GM06990 (cell line): ENCODE measurements around the gene SLC16A13.

Source experiments
- DNase-seq: peaks from one replicate; pipeline ENCODE4 v3.0.0-alpha.2; 2011; ENCODE audit not compliant: insufficient read length; ENCODE audit errors: extremely low read depth
- H3K27me3 ChIP-seq: replicated peaks from 2 replicates; pipeline ENCODE4 v1.6.0; 2011; ENCODE audit warnings: low read length; ENCODE audit not compliant: control insufficient read depth, insufficient read depth
- H3K36me3 ChIP-seq: 2 replicates; pipeline ENCODE4 v1.5.1; 2011; ENCODE audit warnings: low read length; ENCODE audit not compliant: control insufficient read depth, insufficient read depth
- H3K4me3 ChIP-seq: replicated peaks from 2 replicates; pipeline ENCODE4 v1.5.1; 2011; ENCODE audit warnings: low read depth, mild to moderate bottlenecking, control low read depth, low read length
- CTCF ChIP-seq: IDR thresholded peaks from 2 replicates; pipeline ENCODE4 v1.5.1; 2011; ENCODE audit warnings: low read length, control low read depth, mild to moderate bottlenecking, inconsistent platforms; ENCODE audit not compliant: insufficient read depth, poor library complexity, severe bottlenecking

Gene SLC16A13

GRCh38 chr17:7074931-7075330 is 39.1 kb downstream of the SLC16A13 start:
- Histone ChIP-seq H3K4me3 (no peak overlapping the region), H3K27me3 (no peaks in the 10 kb centered on the region; the same call in 1 of the 2 replicates), H3K36me3 (no peaks in the 10 kb centered on the region)
- no peak for TF ChIP-seq CTCF
- DNase-seq: no peak

- Histone ChIP-seq H3K4me3 (no peak overlapping the region), H3K27me3 (no peaks in the 10 kb centered on the region), H3K36me3 (no peaks in the 10 kb centered on the region)
- no peak for DNase-seq
- TF ChIP-seq CTCF: no peak
These were observed 42.2 kb downstream of the SLC16A13 start for GRCh38 chr17:7077911-7078546.

- TF ChIP-seq CTCF: no peak
- no peak for DNase-seq
- H3K4me3 ChIP-seq: no peak overlapping the region
- no peaks in the 10 kb centered on the region for H3K36me3 ChIP-seq
- H3K27me3 ChIP-seq: no peaks in the 10 kb centered on the region; the same call in 1 of the 2 replicates
These were observed 42.9 kb downstream of the SLC16A13 start for GRCh38 chr17:7078711-7079110.

GRCh38 chr17:7079581-7080455 is 44.0 kb downstream of the SLC16A13 start, which contains the start of gene CLEC10A:
CLEC10A (minus strand) TSS chr17:7080251; CDS start chr17:7078812, 1,439 bp downstream.
- no peak for TF ChIP-seq CTCF
- H3K4me3 ChIP-seq: no peak within 1 kb of the TSS
- no peaks in the 10 kb centered on the region; the same call in 1 of the 2 replicates for H3K27me3 ChIP-seq
- no peak for DNase-seq
- no peaks in the 10 kb centered on the region for H3K36me3 ChIP-seq

GRCh38 chr17:7080456-7081041 is 44.7 kb downstream of the SLC16A13 start:
- H3K4me3 ChIP-seq: no peak overlapping the region
- TF ChIP-seq CTCF: no peak
- no peak for DNase-seq
- no peaks in the 10 kb centered on the region; the same call in 1 of the 2 replicates for H3K27me3 ChIP-seq
- no peaks in the 10 kb centered on the region for H3K36me3 ChIP-seq
